ENCODE measurements around the gene RUFY4. TPM values are rescaled to one million over a fixed set of nuclear protein-coding genes. Genes with fewer than 3 reads are reported as not detected.
A peak's percentile ranks its signal among the peaks of the same experiment; 100 is the strongest.

RUFY4 gene
- total RNA-seq, 1 donor from 2014 or later: not detected

GRCh38 chr2:218081063-218081462, 12.0 kb downstream of the RUFY4 start:
- no peak overlapping the region for H3K4me3 Mint-ChIP-seq (ENCODE audit: unreplicated experiment)
- peak overlapping the region; percentile 80 for H3K27ac Mint-ChIP-seq (ENCODE audit: unreplicated experiment)
- H3K4me1 Mint-ChIP-seq (ENCODE audit: unreplicated experiment): peaks cover 24% of the 10 kb centered on the region
- no peak for TF ChIP-seq CTCF (IDR thresholded peaks at IDR 0.05)
- H3K27me3 Mint-ChIP-seq (ENCODE audit: unreplicated experiment): peaks cover 8% of the 10 kb centered on the region
- peaks cover 1% of the 10 kb centered on the region for H3K36me3 Mint-ChIP-seq (ENCODE audit: unreplicated experiment)
- DNase-seq (ENCODE audit: extremely low spot score, unreplicated experiment): peak; percentile 48
- peaks cover 10% of the 10 kb centered on the region for H3K9me3 Mint-ChIP-seq (ENCODE audit: unreplicated experiment)

GRCh38 chr2:218081695-218082094, 12.6 kb downstream of the RUFY4 start:
- Mint-ChIP-seq H3K4me1 (ENCODE audit: unreplicated experiment) (peaks cover 24% of the 10 kb centered on the region), H3K4me3 (ENCODE audit: unreplicated experiment) (no peak overlapping the region), H3K27ac (ENCODE audit: unreplicated experiment) (peak overlapping the region; percentile 80), H3K27me3 (ENCODE audit: unreplicated experiment) (peaks cover 14% of the 10 kb centered on the region), H3K9me3 (ENCODE audit: unreplicated experiment) (peaks cover 17% of the 10 kb centered on the region), H3K36me3 (ENCODE audit: unreplicated experiment) (peaks cover 7% of the 10 kb centered on the region)
- TF ChIP-seq CTCF (IDR thresholded peaks at IDR 0.05): no peak
- peak; percentile 86 for DNase-seq (ENCODE audit: extremely low spot score, unreplicated experiment)

GRCh38 chr2:218082586-218083351, 13.7 kb downstream of the RUFY4 start:
- DNase-seq (ENCODE audit: extremely low spot score, unreplicated experiment): peak; percentile 48
- Mint-ChIP-seq H3K27ac (ENCODE audit: unreplicated experiment) (peak overlapping the region; percentile 80), H3K9me3 (ENCODE audit: unreplicated experiment) (peaks cover 17% of the 10 kb centered on the region), H3K4me1 (ENCODE audit: unreplicated experiment) (peaks cover 24% of the 10 kb centered on the region), H3K36me3 (ENCODE audit: unreplicated experiment) (peaks cover 7% of the 10 kb centered on the region), H3K4me3 (ENCODE audit: unreplicated experiment) (no peak overlapping the region), H3K27me3 (ENCODE audit: unreplicated experiment) (peaks cover 14% of the 10 kb centered on the region)
- no peak for TF ChIP-seq CTCF (IDR thresholded peaks at IDR 0.05)

- Mint-ChIP-seq H3K4me3 (ENCODE audit: unreplicated experiment) (no peak overlapping the region), H3K36me3 (ENCODE audit: unreplicated experiment) (peaks cover 7% of the 10 kb centered on the region), H3K4me1 (ENCODE audit: unreplicated experiment) (peaks cover 24% of the 10 kb centered on the region), H3K9me3 (ENCODE audit: unreplicated experiment) (peaks cover 17% of the 10 kb centered on the region), H3K27ac (ENCODE audit: unreplicated experiment) (no peak overlapping the region), H3K27me3 (ENCODE audit: unreplicated experiment) (peaks cover 17% of the 10 kb centered on the region)
- no peak for DNase-seq (ENCODE audit: extremely low spot score, unreplicated experiment)
- TF ChIP-seq CTCF (IDR thresholded peaks at IDR 0.05): no peak
These were observed 14.3 kb downstream of the RUFY4 start for GRCh38 chr2:218083352-218083676.

- peaks cover 7% of the 10 kb centered on the region for H3K36me3 Mint-ChIP-seq (ENCODE audit: unreplicated experiment)
- no peak for TF ChIP-seq CTCF (IDR thresholded peaks at IDR 0.05)
- no peak overlapping the region for H3K27ac Mint-ChIP-seq (ENCODE audit: unreplicated experiment)
- H3K9me3 Mint-ChIP-seq (ENCODE audit: unreplicated experiment): peaks cover 17% of the 10 kb centered on the region
- H3K4me3 Mint-ChIP-seq (ENCODE audit: unreplicated experiment): no peak overlapping the region
- H3K27me3 Mint-ChIP-seq (ENCODE audit: unreplicated experiment): peaks cover 38% of the 10 kb centered on the region
- peaks cover 12% of the 10 kb centered on the region for H3K4me1 Mint-ChIP-seq (ENCODE audit: unreplicated experiment)
- no peak for DNase-seq (ENCODE audit: extremely low spot score, unreplicated experiment)
These were observed 17.4 kb downstream of the RUFY4 start for GRCh38 chr2:218086478-218086877.
